WTC11 (cell line): ENCODE results near the gene DGKG.

Source experiments
- AR ChIP-seq: fragments of 250-450 bp; sonication (Bioruptor Pico); IDR thresholded peaks from 2 replicates; pipeline ENCODE4 v1.9.0; 2021; ENCODE audit warnings: mild to moderate bottlenecking
- ATF3 ChIP-seq: sonication (generic); formaldehyde crosslinking; conservative IDR thresholded peaks from 2 replicates; pipeline ENCODE4 v1.8.1; 2022; ENCODE audit warnings: mild to moderate bottlenecking, missing genetic modification reagents
- CREM ChIP-seq: sonication (generic); formaldehyde crosslinking; IDR thresholded peaks from 2 replicates; pipeline ENCODE4 v1.8.1; 2022; ENCODE audit warnings: mild to moderate bottlenecking, missing genetic modification reagents, moderate library complexity
- CTCF ChIP-seq: fragments of 200-600 bp; IDR thresholded peaks from 2 replicates; pipeline ENCODE4 v1.8.0; 2022; ENCODE audit warnings: antibody characterized with exemption
- ESRRA ChIP-seq: sonication (generic); formaldehyde crosslinking; IDR thresholded peaks from 2 replicates; pipeline ENCODE4 v1.8.1; 2022; ENCODE audit warnings: mild to moderate bottlenecking, missing genetic modification reagents, borderline replicate concordance
- HMGXB4 ChIP-seq: sonication (generic); formaldehyde crosslinking; IDR thresholded peaks from 2 replicates; pipeline ENCODE4 v1.8.1; 2023; ENCODE audit warnings: mild to moderate bottlenecking, moderate library complexity, missing genetic modification reagents
- IRF2 ChIP-seq: sonication (generic); formaldehyde crosslinking; IDR thresholded peaks from 2 replicates; pipeline ENCODE4 v1.8.0; 2022; ENCODE audit warnings: low read depth, missing genetic modification reagents, borderline replicate concordance
- MAX ChIP-seq: sonication (generic); formaldehyde crosslinking; IDR thresholded peaks from 2 replicates; pipeline ENCODE4 v1.8.0; 2022; ENCODE audit warnings: mild to moderate bottlenecking, missing genetic modification reagents
- PRDM15 ChIP-seq: sonication (generic); formaldehyde crosslinking; IDR thresholded peaks from 2 replicates; pipeline ENCODE4 v1.8.0; 2022; ENCODE audit warnings: missing genetic modification reagents
- RELA ChIP-seq: sonication (generic); formaldehyde crosslinking; IDR thresholded peaks from 2 replicates; pipeline ENCODE4 v1.8.1; 2022; ENCODE audit warnings: missing genetic modification reagents, mild to moderate bottlenecking, borderline replicate concordance
- SP1 ChIP-seq: sonication (generic); formaldehyde crosslinking; conservative IDR thresholded peaks from 2 replicates; pipeline ENCODE4 v1.8.1; 2022; ENCODE audit warnings: missing genetic modification reagents
- TCF7 ChIP-seq: sonication (generic); formaldehyde crosslinking; IDR thresholded peaks from 2 replicates; pipeline ENCODE4 v1.8.0; 2022; ENCODE audit warnings: mild to moderate bottlenecking, low read depth, missing genetic modification reagents, moderate library complexity
- ZBTB21 ChIP-seq: sonication (generic); formaldehyde crosslinking; IDR thresholded peaks from 2 replicates; pipeline ENCODE4 v1.8.1; 2023; ENCODE audit warnings: mild to moderate bottlenecking, missing genetic modification reagents, borderline replicate concordance

- no peak for TF ChIP-seq AR (CRISPR knock-in tag)
- no peak for TF ChIP-seq TCF7 (CRISPR knock-in tag)
- no peak for TF ChIP-seq CTCF
- TF ChIP-seq CREM (CRISPR knock-in tag), result no peak
- no peak for TF ChIP-seq MAX (CRISPR knock-in tag)
- no peak for TF ChIP-seq SP1 (CRISPR knock-in tag)
- no peak for TF ChIP-seq RELA
- no peak for TF ChIP-seq PRDM15 (CRISPR knock-in tag)
- TF ChIP-seq ATF3, result no peak
- TF ChIP-seq ESRRA (CRISPR knock-in tag), result no peak
- no peak for TF ChIP-seq IRF2 (CRISPR knock-in tag)
- TF ChIP-seq ZBTB21 (CRISPR knock-in tag), result no peak
- no peak for TF ChIP-seq HMGXB4 (CRISPR knock-in tag)
Measured at GRCh38 chr3:186226482-186226881, 135.6 kb downstream of the DGKG start.
